Left ventricle myocardium inferior (tissue), 1 donor: ENCODE measurements around the gene OR52A5. TPM values are rescaled to one million over a fixed set of nuclear protein-coding genes. Genes with fewer than 3 reads are reported as not detected.

Experiments
- DNase-seq: peaks from one replicate; pipeline ENCODE4 v3.0.0-alpha.2; 2020
- H3K27ac ChIP-seq: fragments of 200-600 bp; replicated peaks from 2 replicates; pipeline ENCODE4 v1.8.0; 2021
- H3K27me3 ChIP-seq: fragments of 200-600 bp; 2 replicates; pipeline ENCODE4 v1.8.0; 2021; ENCODE audit warnings: low read depth
- H3K36me3 ChIP-seq: fragments of 200-600 bp; 2 replicates; pipeline ENCODE4 v1.8.0; 2021
- H3K4me1 ChIP-seq: fragments of 200-600 bp; 2 replicates; pipeline ENCODE4 v1.8.0; 2021
- H3K4me3 ChIP-seq: fragments of 200-600 bp; 2 replicates; pipeline ENCODE4 v1.8.0; 2021; ENCODE audit warnings: mild to moderate bottlenecking, moderate library complexity
- H3K9me3 ChIP-seq: fragments of 200-600 bp; replicated peaks from 2 replicates; pipeline ENCODE4 v1.8.0; 2021
- CTCF ChIP-seq: fragments of 200-600 bp; IDR thresholded peaks from 2 replicates; pipeline ENCODE4 v1.8.0; 2021; ENCODE audit warnings: antibody characterized with exemption, mild to moderate bottlenecking, borderline replicate concordance
- intact Hi-C: fragments of 100-400 bp; cut with micrococcal nuclease; formaldehyde crosslinking; loops from one replicate; pipeline ENCODE4 v1.11.0; 2022
- total RNA-seq: library from RNA; stranded (reverse); fragmentation: NEBNext Ultra II Directional; extraction: Animal tissue kit (Norgen Biotek cat#: 25700); gene quantifications from one replicate; pipeline ENCODE4 v1.2.1, GENCODE V29; 2021
- donor health status: DM: no; HTN: yes; CAD: no; lungs with severe emphysema.

The OR52A5 gene
- total RNA-seq, 1 donor from 2014 or later: not detected

- Histone ChIP-seq H3K4me3 (no peak overlapping the region), H3K9me3 (no peaks in the 10 kb centered on the region), H3K4me1 (no peaks in the 10 kb centered on the region), H3K27ac (no peak overlapping the region), H3K27me3 (peaks cover 27% of the 10 kb centered on the region), H3K36me3 (no peaks in the 10 kb centered on the region)
- intact Hi-C loops: no loop called here
- TF ChIP-seq CTCF: no peak
- no peak for DNase-seq
Measured at GRCh38 chr11:5118893-5119292, 19.3 kb downstream of the OR52A5 start.

GRCh38 chr11:5117588-5117987 lies 20.6 kb downstream of the OR52A5 start:
- no peak for DNase-seq
- Histone ChIP-seq H3K4me1 (no peaks in the 10 kb centered on the region), H3K27me3 (peaks cover 27% of the 10 kb centered on the region), H3K36me3 (no peaks in the 10 kb centered on the region), H3K4me3 (no peak overlapping the region), H3K9me3 (no peaks in the 10 kb centered on the region), H3K27ac (no peak overlapping the region)
- no peak for TF ChIP-seq CTCF
- intact Hi-C loops: no loop called here

GRCh38 chr11:5115339-5115738 lies 22.8 kb downstream of the OR52A5 start:
- no peak for DNase-seq

GRCh38 chr11:5107285-5107684 lies 30.9 kb downstream of the OR52A5 start:
- no peaks in the 10 kb centered on the region for H3K9me3 ChIP-seq
- no peak for TF ChIP-seq CTCF
- H3K27me3 ChIP-seq: peaks cover 4% of the 10 kb centered on the region
- no peaks in the 10 kb centered on the region for H3K4me1 ChIP-seq
- H3K36me3 ChIP-seq: no peaks in the 10 kb centered on the region
- DNase-seq: no peak
- no peak overlapping the region for H3K4me3 ChIP-seq
- no peak overlapping the region for H3K27ac ChIP-seq
- intact Hi-C loops: no loop called here

More at GRCh38 chr11:5115339-5115738, 22.8 kb downstream of the OR52A5 start:
- Histone ChIP-seq H3K9me3 (no peaks in the 10 kb centered on the region), H3K27ac (no peak overlapping the region), H3K4me3 (no peak overlapping the region), H3K4me1 (no peaks in the 10 kb centered on the region), H3K36me3 (no peaks in the 10 kb centered on the region), H3K27me3 (peaks cover 20% of the 10 kb centered on the region)
- intact Hi-C loops: no loop called here
- no peak for TF ChIP-seq CTCF

GRCh38 chr11:5103066-5103465 lies 35.1 kb downstream of the OR52A5 start:
- Histone ChIP-seq H3K27ac (no peak overlapping the region), H3K27me3 (peaks cover 4% of the 10 kb centered on the region), H3K9me3 (no peaks in the 10 kb centered on the region), H3K4me3 (no peak overlapping the region), H3K36me3 (no peaks in the 10 kb centered on the region), H3K4me1 (no peaks in the 10 kb centered on the region)
- no peak for DNase-seq
- intact Hi-C loops: no loop called here
- no peak for TF ChIP-seq CTCF

GRCh38 chr11:5102246-5102645 lies 35.9 kb downstream of the OR52A5 start:
- Histone ChIP-seq H3K4me3 (no peak overlapping the region), H3K4me1 (no peaks in the 10 kb centered on the region), H3K9me3 (no peaks in the 10 kb centered on the region), H3K27ac (no peak overlapping the region), H3K27me3 (peaks cover 4% of the 10 kb centered on the region), H3K36me3 (no peaks in the 10 kb centered on the region)
- TF ChIP-seq CTCF: no peak
- intact Hi-C loops: no loop called here
- no peak for DNase-seq
